ENCODE measurements around the gene RRP7A.
"Not testable (repeated sequence)": the region's sequence is repeated elsewhere in the genome, so short reads cannot be mapped to it uniquely, and the experiment has no call there.

DNA sequence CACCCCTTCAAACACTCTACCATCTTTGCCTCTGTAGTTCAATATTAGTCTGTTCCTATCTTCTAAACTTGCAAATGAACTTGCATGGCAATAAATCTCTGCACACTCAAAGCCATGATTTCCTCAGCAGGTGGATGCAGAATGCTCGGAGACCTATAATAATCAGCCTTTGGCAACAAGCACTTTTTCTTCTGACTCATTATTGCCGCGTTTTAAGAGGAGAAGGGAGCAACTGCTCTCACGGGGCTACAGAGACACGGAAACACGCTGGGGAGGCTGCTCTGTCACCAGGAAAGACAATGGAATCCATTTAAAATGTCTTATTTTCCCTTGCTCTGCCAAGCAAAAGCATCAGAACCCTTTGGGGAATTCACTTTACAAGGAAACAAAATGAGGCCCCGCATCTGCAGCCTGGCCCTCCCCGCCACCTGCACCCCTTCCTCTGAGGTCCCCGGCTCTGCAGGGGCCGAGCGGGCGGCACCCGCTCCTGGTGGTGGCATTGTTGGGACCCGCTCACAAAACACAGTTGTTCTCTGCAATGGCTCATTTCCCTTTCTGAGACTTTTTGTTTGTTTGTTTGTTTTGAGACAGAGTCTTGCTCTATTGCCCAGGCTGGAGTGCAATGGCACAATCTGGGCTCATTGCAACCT is 15.6 kb upstream of the RRP7A start:
- TF ChIP-seq CTCF (IDR thresholded peaks at IDR 0.05; ENCODE audit: insufficient read depth, low read length, poor library complexity, severe bottlenecking); EZH2phosphoT487 (conservative IDR thresholded peaks at IDR 0.05; ENCODE audit: low read length): not testable (repeated sequence)

All from SU-DHL-6 (cell line).